SK-N-SH (cell line): Measurements from ENCODE around the gene METTL15. TPM values are rescaled to one million over a fixed set of nuclear protein-coding genes. Genes with fewer than 3 reads are reported as not detected.
"Not testable (repeated sequence)": the region's sequence is repeated elsewhere in the genome, so short reads cannot be mapped to it uniquely, and the experiment has no call there.

ENCODE experiments used
- CTCF ChIA-PET: fragments of 300-600, 350-600 bp; formaldehyde crosslinking; extraction: SDS; loops from one replicate; lab custom pipeline; 2021; lab: Yijun Ruan, JAX
- POLR2A ChIA-PET: fragments of 350-600 bp; sonication (Branson Sonifier 250); formaldehyde crosslinking; extraction: SDS; loops from one replicate; lab custom pipeline; 2020; ENCODE audit warnings: antibody characterized with exemption, inconsistent platforms; lab: Yijun Ruan, JAX
- DNase-seq: peaks from one replicate; pipeline ENCODE4 v3.0.0; 2012
- H2AFZ ChIP-seq: fragments of 200-600 bp; sonication (generic); 2 replicates; pipeline ENCODE4 v1.8.1; 2016; ENCODE audit warnings: antibody characterized with exemption, mild to moderate bottlenecking, low read depth
- H3F3A ChIP-seq: fragments of 200-600 bp; sonication (generic); replicated peaks from 2 replicates; pipeline ENCODE3; 2016; ENCODE audit warnings: antibody characterized with exemption, mild to moderate bottlenecking; ENCODE audit not compliant: insufficient read depth
- H3K27ac ChIP-seq, 2 experiments: fragments of 200-500 bp in 1 of 2; fragments of 200-600 bp in 1 of 2; sonication (Bioruptor generic) in 1 of 2; sonication (generic), shearing (Covaris generic) in 1 of 2; 2 replicates each; pipeline versions ENCODE4 v1.5.1 to v1.6.1; 2014 to 2016; ENCODE audit warnings: low read depth in 2 of 2, inconsistent platforms in 1 of 2, low read length in 1 of 2, mild to moderate bottlenecking in 1 of 2, mixed read lengths in 1 of 2
- H3K27me3 ChIP-seq: fragments of 200-600 bp; sonication (generic), shearing (Covaris generic); 2 replicates; pipeline ENCODE4 v1.6.1; 2016; ENCODE audit warnings: mixed run types; ENCODE audit not compliant: insufficient read depth
- H3K36me3 ChIP-seq, 2 experiments: fragments of 200-500 bp in 1 of 2; fragments of 200-600 bp in 1 of 2; sonication (Bioruptor generic) in 1 of 2; sonication (generic) in 1 of 2; replicated peaks in 1 of 2; 2 replicates each; pipeline versions ENCODE3 to v1.5.1; 2014 to 2016; ENCODE audit warnings: low read length in 1 of 2, mild to moderate bottlenecking in 1 of 2; ENCODE audit not compliant: insufficient read depth in 2 of 2, control insufficient read depth in 1 of 2
- H3K4me1 ChIP-seq, 2 experiments: fragments of 200-500 bp in 1 of 2; fragments of 200-600 bp in 1 of 2; sonication (Bioruptor generic) in 1 of 2; sonication (generic), shearing (Covaris generic) in 1 of 2; 2 replicates each; pipeline versions ENCODE4 v1.5.1 to v1.6.1; 2014 to 2016; ENCODE audit warnings: low read depth in 1 of 2, low read length in 1 of 2, mixed run types in 1 of 2; ENCODE audit not compliant: insufficient read depth in 2 of 2, control insufficient read depth in 1 of 2
- H3K4me2 ChIP-seq: fragments of 200-600 bp; sonication (generic), shearing (Covaris generic); 2 replicates; pipeline ENCODE4 v1.6.1; 2017; ENCODE audit warnings: mixed run types
- H3K4me3 ChIP-seq, 2 experiments: fragments of 200-500 bp in 1 of 2; fragments of 200-600 bp in 1 of 2; sonication (Bioruptor generic) in 1 of 2; sonication (generic), shearing (Covaris generic) in 1 of 2; 2 replicates each; pipeline versions ENCODE4 v1.5.1 to v1.8.1; 2014 to 2016; ENCODE audit warnings: low read depth in 2 of 2, inconsistent platforms in 1 of 2, low read length in 1 of 2, mild to moderate bottlenecking in 1 of 2, mixed read lengths in 1 of 2, moderate library complexity in 1 of 2
- H3K79me2 ChIP-seq: fragments of 200-600 bp; sonication (generic); 2 replicates; pipeline ENCODE4 v1.8.1; 2017; ENCODE audit warnings: mild to moderate bottlenecking; ENCODE audit not compliant: insufficient read depth
- H3K9ac ChIP-seq: fragments of 200-600 bp; sonication (generic); 2 replicates; pipeline ENCODE4 v1.6.1; 2017; ENCODE audit warnings: mixed run types
- H3K9me2 ChIP-seq: fragments of 200-600 bp; sonication (generic); 2 replicates; pipeline ENCODE4 v1.6.1; 2017; ENCODE audit warnings: mixed run types
- H3K9me3 ChIP-seq: fragments of 200-600 bp; sonication (generic); 2 replicates; pipeline ENCODE4 v1.6.1; 2017; ENCODE audit warnings: mixed run types, mild to moderate bottlenecking, moderate library complexity
- H4K20me1 ChIP-seq: fragments of 200-600 bp; sonication (generic); 2 replicates; pipeline ENCODE4 v1.6.1; 2017; ENCODE audit warnings: mild to moderate bottlenecking, mixed run types; ENCODE audit not compliant: insufficient read depth
- CHD2 ChIP-seq: fragments of 150-350 bp; IDR thresholded peaks from 2 replicates; pipeline ENCODE4 v1.6.1; 2018; ENCODE audit warnings: low read length; ENCODE audit not compliant: partially characterized antibody
- ELF1 ChIP-seq: IDR thresholded peaks from 2 replicates; pipeline ENCODE4 v1.4.0; 2012
- EZH2phosphoT487 ChIP-seq: fragments of 200-600 bp; sonication (generic); IDR thresholded peaks from 2 replicates; pipeline ENCODE4 v1.6.1; 2017; ENCODE audit warnings: low read depth, mixed run types, mild to moderate bottlenecking, antibody characterized with exemption, moderate library complexity, borderline replicate concordance
- GABPA ChIP-seq: IDR thresholded peaks from 2 replicates; pipeline ENCODE4 v1.4.0; 2012; ENCODE audit warnings: low read depth, mild to moderate bottlenecking
- MEF2A ChIP-seq: IDR thresholded peaks from 2 replicates; pipeline ENCODE4 v1.4.0; 2012; ENCODE audit warnings: low read depth, borderline replicate concordance
- MXI1 ChIP-seq: IDR thresholded peaks from 2 replicates; pipeline ENCODE4 v1.6.1; 2012; ENCODE audit warnings: mild to moderate bottlenecking, low read depth, low read length, improper control_type of control experiment
- NFIC ChIP-seq: IDR thresholded peaks from 2 replicates; pipeline ENCODE4 v1.4.0; 2012; ENCODE audit warnings: borderline replicate concordance
- NRF1 ChIP-seq: IDR thresholded peaks from 2 replicates; pipeline ENCODE4 v1.6.1; 2012; ENCODE audit warnings: low read depth, mild to moderate bottlenecking, low read length
- RAD21 ChIP-seq: IDR thresholded peaks from 2 replicates; pipeline ENCODE4 v1.6.1; 2012; ENCODE audit warnings: mild to moderate bottlenecking, low read length
- RFX5 ChIP-seq: IDR thresholded peaks from 2 replicates; pipeline ENCODE4 v1.6.1; 2012; ENCODE audit warnings: mild to moderate bottlenecking, improper control_type of control experiment, low read length
- SIN3A ChIP-seq: IDR thresholded peaks from 2 replicates; pipeline ENCODE4 v1.6.1; 2012; ENCODE audit warnings: low read depth, mild to moderate bottlenecking, low read length, moderate library complexity, borderline replicate concordance
- SMC3 ChIP-seq: IDR thresholded peaks from 2 replicates; pipeline ENCODE4 v1.6.1; 2012; ENCODE audit warnings: low read depth, low read length, improper control_type of control experiment
- TAF1 ChIP-seq: IDR thresholded peaks from 2 replicates; pipeline ENCODE4 v1.6.1; 2012; ENCODE audit warnings: low read depth, mild to moderate bottlenecking, low read length, moderate library complexity, borderline replicate concordance
- TCF12 ChIP-seq: IDR thresholded peaks from 2 replicates; pipeline ENCODE4 v1.4.0; 2012
- WGBS: methylation state at CpG from one replicate; pipeline ENCODE4 v1.1.6; 2017; ENCODE audit warnings: low lambda C conversion rate; 5-methylcytosine and 5-hydroxymethylcytosine counted together
- polyA plus RNA-seq, 3 experiments: library from polyadenylated mRNA; depleted of rRNA; stranded (reverse); fragments of >200 nt; gene quantifications; 2 replicates each; pipeline ENCODE4 v1.2.3, GENCODE V29; 2012
- TF ChIP-seq, protein P1 (sequence below): IDR thresholded peaks from 2 replicates; pipeline ENCODE4; 2012
- TF ChIP-seq, protein P2 (sequence below): fragments of 150-350 bp; IDR thresholded peaks from 2 replicates; pipeline ENCODE4 v1.6.1; 2017; ENCODE audit warnings: antibody characterized with exemption, low read length, low read depth, borderline replicate concordance
- TF ChIP-seq, protein P3 (sequence below): fragments of 150-350 bp; IDR thresholded peaks from 2 replicates; pipeline ENCODE4 v1.6.1; 2016; ENCODE audit warnings: mild to moderate bottlenecking, low read depth, low read length
- TF ChIP-seq, protein P4 (sequence below): fragments of 200-600 bp; sonication (generic); IDR thresholded peaks from 2 replicates; pipeline ENCODE4 v1.6.1; 2017; ENCODE audit warnings: antibody characterized with exemption, mild to moderate bottlenecking, moderate library complexity

Gene METTL15
- polyA plus RNA-seq, 1 of the 3 experiments (the other 2 are of a cell fraction): 4.7 TPM

DNA sequence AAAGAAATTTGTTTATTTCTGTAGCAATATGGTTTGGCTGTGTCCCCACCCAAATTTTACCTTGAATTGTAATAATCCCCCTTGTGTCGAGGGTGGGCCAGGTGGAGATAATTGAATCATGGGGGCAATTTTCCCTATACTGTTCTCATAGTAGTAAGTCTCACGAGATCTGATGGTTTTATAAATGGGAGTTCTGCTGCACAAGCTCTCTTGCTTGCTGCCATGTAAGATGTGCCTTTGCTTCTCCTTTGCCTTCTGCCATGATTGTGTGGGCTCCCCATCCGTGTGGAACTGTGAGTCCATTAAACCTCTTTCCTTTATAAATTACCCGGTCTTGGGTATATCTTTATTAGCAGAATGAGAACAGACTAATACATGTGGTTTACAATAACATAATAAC, 28.0 kb downstream of the METTL15 start:
- H2AFZ ChIP-seq, DNase-seq, H3K9me2 ChIP-seq, CTCF ChIA-PET, H3K27ac ChIP-seq, POLR2A ChIA-PET, H3K79me2 ChIP-seq, H3K4me3 ChIP-seq, H3K4me1 ChIP-seq, H3K9me3 ChIP-seq, H3K9ac ChIP-seq, H3K4me2 ChIP-seq, H4K20me1 ChIP-seq, H3F3A ChIP-seq, H3K27me3 ChIP-seq: not testable (repeated sequence)
- H3K36me3 ChIP-seq: peaks cover 16 to 79% of the 10 kb centered on the region in 2 experiments
- WGBS: 98% methylated on average over 4 of the region's 4 CpGs

DNA sequence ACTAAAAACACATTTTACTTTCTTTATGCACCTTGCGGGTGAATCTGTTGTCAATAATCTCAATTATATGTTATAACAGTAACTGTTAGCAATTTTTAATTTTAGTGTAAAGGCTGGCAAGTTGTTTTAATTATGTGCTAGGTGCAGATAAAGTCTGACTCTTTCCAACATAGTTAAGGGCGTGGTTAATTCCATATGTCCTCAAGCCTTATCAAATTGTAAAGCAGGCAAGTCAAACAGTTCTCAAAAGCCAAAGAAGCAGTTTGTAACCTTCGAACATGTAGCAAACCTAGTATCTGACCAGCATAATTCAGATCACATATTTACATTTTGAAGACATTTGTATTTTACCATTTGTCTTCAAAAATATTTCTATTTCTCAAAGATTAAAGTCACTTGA, 29.2 kb downstream of the METTL15 start:
- Histone ChIP-seq H3K4me3 (no peak overlapping the region), H3K9me2 (no peaks in the 10 kb centered on the region), H3K36me3 (peaks cover 16 to 82% of the 10 kb centered on the region in 2 experiments), H4K20me1 (no peaks in the 10 kb centered on the region)
- CTCF ChIA-PET: interaction anchor here (0.6 kb wide), 1 partner anchor 9 kb away, joined by 3 read pairs; no protein-coding TSS in a partner anchor
- TF ChIP-seq TAF1 (no peak), SIN3A (no peak), TCF12 (no peak), GABPA (no peak), MEF2A (no peak), MXI1 (no peak), RFX5 (no peak), EZH2phosphoT487 (no peak), RAD21 (no peak), CHD2 (no peak), ELF1 (no peak), NFIC (no peak), SMC3 (no peak), NRF1 (no peak)
- TF ChIP-seq, protein P1, sequence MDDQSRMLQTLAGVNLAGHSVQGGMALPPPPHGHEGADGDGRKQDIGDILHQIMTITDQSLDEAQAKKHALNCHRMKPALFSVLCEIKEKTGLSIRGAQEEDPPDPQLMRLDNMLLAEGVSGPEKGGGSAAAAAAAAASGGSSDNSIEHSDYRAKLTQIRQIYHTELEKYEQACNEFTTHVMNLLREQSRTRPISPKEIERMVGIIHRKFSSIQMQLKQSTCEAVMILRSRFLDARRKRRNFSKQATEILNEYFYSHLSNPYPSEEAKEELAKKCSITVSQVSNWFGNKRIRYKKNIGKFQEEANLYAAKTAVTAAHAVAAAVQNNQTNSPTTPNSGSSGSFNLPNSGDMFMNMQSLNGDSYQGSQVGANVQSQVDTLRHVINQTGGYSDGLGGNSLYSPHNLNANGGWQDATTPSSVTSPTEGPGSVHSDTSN: no peak
- TF ChIP-seq, protein P2, sequence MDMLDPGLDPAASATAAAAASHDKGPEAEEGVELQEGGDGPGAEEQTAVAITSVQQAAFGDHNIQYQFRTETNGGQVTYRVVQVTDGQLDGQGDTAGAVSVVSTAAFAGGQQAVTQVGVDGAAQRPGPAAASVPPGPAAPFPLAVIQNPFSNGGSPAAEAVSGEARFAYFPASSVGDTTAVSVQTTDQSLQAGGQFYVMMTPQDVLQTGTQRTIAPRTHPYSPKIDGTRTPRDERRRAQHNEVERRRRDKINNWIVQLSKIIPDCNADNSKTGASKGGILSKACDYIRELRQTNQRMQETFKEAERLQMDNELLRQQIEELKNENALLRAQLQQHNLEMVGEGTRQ: no peak
- TF ChIP-seq, protein P3, sequence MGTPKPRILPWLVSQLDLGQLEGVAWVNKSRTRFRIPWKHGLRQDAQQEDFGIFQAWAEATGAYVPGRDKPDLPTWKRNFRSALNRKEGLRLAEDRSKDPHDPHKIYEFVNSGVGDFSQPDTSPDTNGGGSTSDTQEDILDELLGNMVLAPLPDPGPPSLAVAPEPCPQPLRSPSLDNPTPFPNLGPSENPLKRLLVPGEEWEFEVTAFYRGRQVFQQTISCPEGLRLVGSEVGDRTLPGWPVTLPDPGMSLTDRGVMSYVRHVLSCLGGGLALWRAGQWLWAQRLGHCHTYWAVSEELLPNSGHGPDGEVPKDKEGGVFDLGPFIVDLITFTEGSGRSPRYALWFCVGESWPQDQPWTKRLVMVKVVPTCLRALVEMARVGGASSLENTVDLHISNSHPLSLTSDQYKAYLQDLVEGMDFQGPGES: no peak
- TF ChIP-seq, protein P4, sequence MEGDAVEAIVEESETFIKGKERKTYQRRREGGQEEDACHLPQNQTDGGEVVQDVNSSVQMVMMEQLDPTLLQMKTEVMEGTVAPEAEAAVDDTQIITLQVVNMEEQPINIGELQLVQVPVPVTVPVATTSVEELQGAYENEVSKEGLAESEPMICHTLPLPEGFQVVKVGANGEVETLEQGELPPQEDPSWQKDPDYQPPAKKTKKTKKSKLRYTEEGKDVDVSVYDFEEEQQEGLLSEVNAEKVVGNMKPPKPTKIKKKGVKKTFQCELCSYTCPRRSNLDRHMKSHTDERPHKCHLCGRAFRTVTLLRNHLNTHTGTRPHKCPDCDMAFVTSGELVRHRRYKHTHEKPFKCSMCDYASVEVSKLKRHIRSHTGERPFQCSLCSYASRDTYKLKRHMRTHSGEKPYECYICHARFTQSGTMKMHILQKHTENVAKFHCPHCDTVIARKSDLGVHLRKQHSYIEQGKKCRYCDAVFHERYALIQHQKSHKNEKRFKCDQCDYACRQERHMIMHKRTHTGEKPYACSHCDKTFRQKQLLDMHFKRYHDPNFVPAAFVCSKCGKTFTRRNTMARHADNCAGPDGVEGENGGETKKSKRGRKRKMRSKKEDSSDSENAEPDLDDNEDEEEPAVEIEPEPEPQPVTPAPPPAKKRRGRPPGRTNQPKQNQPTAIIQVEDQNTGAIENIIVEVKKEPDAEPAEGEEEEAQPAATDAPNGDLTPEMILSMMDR: no peak
- TF ChIP-seq, all 33 proteins: peak for 0
- no peak for DNase-seq
- H3F3A ChIP-seq: no peaks in the 10 kb centered on the region
- H3K27me3 ChIP-seq: no peaks in the 10 kb centered on the region
- no peak overlapping the region for H3K9ac ChIP-seq
- H3K27ac ChIP-seq: no peak overlapping the region
- H2AFZ ChIP-seq: no peak overlapping the region
- 0 out of 2 replicates have a peak, but pooled peaks cover 8% of the 10 kb centered on the region for H3K9me3 ChIP-seq
- H3K79me2 ChIP-seq: no peaks in the 10 kb centered on the region
- WGBS: 94% methylated on average over 3 of the region's 3 CpGs
- H3K4me1 ChIP-seq: peaks cover 0 to 2% of the 10 kb centered on the region in 2 experiments; a peak in 1 of 4 replicates
- POLR2A ChIA-PET: no interaction called here
- H3K4me2 ChIP-seq: no peak overlapping the region
